ENCODE data around the gene DNAJC15. TPM values are rescaled to one million over a fixed set of nuclear protein-coding genes. Genes with fewer than 3 reads are reported as not detected.

The DNAJC15 gene
- total RNA-seq, 2 donors from 2014 or later: 29.7 to 46.9 TPM

DNA sequence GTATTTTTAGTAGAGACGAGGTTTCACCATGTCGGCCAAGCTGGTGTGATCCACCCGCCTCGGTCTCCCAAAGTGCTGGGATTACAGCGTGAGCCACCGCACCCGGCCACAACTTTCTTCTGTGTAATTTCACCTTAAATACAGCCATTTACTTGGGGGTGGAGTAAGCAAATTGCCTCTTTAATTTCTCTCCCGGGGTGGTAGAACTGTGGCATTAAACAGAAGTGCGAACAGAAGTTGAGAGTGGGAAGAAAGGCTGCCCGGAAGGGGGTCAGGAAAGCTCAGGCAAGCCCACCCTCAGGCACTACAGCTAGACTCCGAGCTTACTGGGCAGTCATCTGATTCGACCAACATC lies 475 bp upstream of the DNAJC15 start:
- WGBS, 2 experiments (ENCODE audit: insufficient coverage in 1 of 2, insufficient read length in 1 of 2): 58 to 62% methylated on average over 9 to 12 of the region's 12 CpGs
- H3K4me3 ChIP-seq (ENCODE audit: low read length): peak overlapping the region; percentile 90
- H3K27me3 ChIP-seq (ENCODE audit: control insufficient read depth, insufficient read depth, low read length, poor library complexity, severe bottlenecking): no peaks in the 10 kb centered on the region
- Mint-ChIP-seq H3K27ac (peak overlapping the region; percentile 95), H3K9me3 (peaks cover 6% of the 10 kb centered on the region), H3K4me1 (peaks cover 13% of the 10 kb centered on the region), H3K36me3 (ENCODE audit: low read depth) (peaks cover 16% of the 10 kb centered on the region), H3K27me3 (ENCODE audit: insufficient read depth) (no peaks in the 10 kb centered on the region), H3K4me3 (peak overlapping the region; percentile 90)
- H3K36me3 ChIP-seq (ENCODE audit: control insufficient read depth, insufficient read depth, low read length): peaks cover under 1% of the 10 kb centered on the region
- no peak for DNase-seq
- H3K9ac ChIP-seq (ENCODE audit: extremely low read depth, low read length, poor library complexity, severe bottlenecking): peak overlapping the region; percentile 68
- no peak for TF ChIP-seq CTCF (conservative IDR thresholded peaks at IDR 0.05)
- peak overlapping the region; percentile 72 for H3K27ac ChIP-seq (ENCODE audit: low read depth, low read length)
- H3K4me1 ChIP-seq (ENCODE audit: control insufficient read depth, insufficient read depth, low read length): peaks cover 3% of the 10 kb centered on the region
- H3K9me3 ChIP-seq (ENCODE audit: control insufficient read depth, low read length): peaks cover 3% of the 10 kb centered on the region

- Mint-ChIP-seq H3K4me1 (peaks cover 14% of the 10 kb centered on the region), H3K36me3 (ENCODE audit: low read depth) (peaks cover 23% of the 10 kb centered on the region), H3K4me3 (no peak overlapping the region), H3K27me3 (ENCODE audit: insufficient read depth) (no peaks in the 10 kb centered on the region), H3K27ac (no peak overlapping the region), H3K9me3 (peaks cover 6% of the 10 kb centered on the region)
- H3K36me3 ChIP-seq (ENCODE audit: control insufficient read depth, insufficient read depth, low read length): peaks cover 8% of the 10 kb centered on the region
- no peaks in the 10 kb centered on the region for H3K4me1 ChIP-seq (ENCODE audit: control insufficient read depth, insufficient read depth, low read length)
- TF ChIP-seq CTCF (conservative IDR thresholded peaks at IDR 0.05): no peak
- H3K9me3 ChIP-seq (ENCODE audit: control insufficient read depth, low read length): peaks cover 3% of the 10 kb centered on the region
- no peak overlapping the region for H3K9ac ChIP-seq (ENCODE audit: extremely low read depth, low read length, poor library complexity, severe bottlenecking)
- 89% methylated on average over 2 of the region's 2 CpGs; no CpG with 5 or more reads in 1 of the 2 experiments for WGBS, 2 experiments (ENCODE audit: insufficient coverage in 1 of 2, insufficient read length in 1 of 2)
- no peak overlapping the region for H3K4me3 ChIP-seq (ENCODE audit: low read length)
- DNase-seq: no peak
- H3K27ac ChIP-seq (ENCODE audit: low read depth, low read length): no peak overlapping the region
- H3K27me3 ChIP-seq (ENCODE audit: control insufficient read depth, insufficient read depth, low read length, poor library complexity, severe bottlenecking): no peaks in the 10 kb centered on the region
Measured at GRCh38 chr13:43026262-43026661, 2.9 kb downstream of the DNAJC15 start.

GRCh38 chr13:43030548-43030947 lies 7.2 kb downstream of the DNAJC15 start:
- Histone ChIP-seq H3K27me3 (ENCODE audit: control insufficient read depth, insufficient read depth, low read length, poor library complexity, severe bottlenecking) (no peaks in the 10 kb centered on the region), H3K4me3 (ENCODE audit: low read length) (no peak overlapping the region), H3K27ac (ENCODE audit: low read depth, low read length) (no peak overlapping the region), H3K36me3 (ENCODE audit: control insufficient read depth, insufficient read depth, low read length) (peaks cover 15% of the 10 kb centered on the region), H3K9ac (ENCODE audit: extremely low read depth, low read length, poor library complexity, severe bottlenecking) (no peak overlapping the region), H3K4me1 (ENCODE audit: control insufficient read depth, insufficient read depth, low read length) (no peaks in the 10 kb centered on the region), H3K9me3 (ENCODE audit: control insufficient read depth, low read length) (peaks cover 13% of the 10 kb centered on the region)
- no peaks in the 10 kb centered on the region for H3K27me3 Mint-ChIP-seq (ENCODE audit: insufficient read depth)
- peaks cover 8% of the 10 kb centered on the region for H3K9me3 Mint-ChIP-seq
- H3K36me3 Mint-ChIP-seq (ENCODE audit: low read depth): peaks cover 46% of the 10 kb centered on the region
- DNase-seq: no peak
- no peak overlapping the region for H3K27ac Mint-ChIP-seq
- TF ChIP-seq CTCF (conservative IDR thresholded peaks at IDR 0.05): no peak
- 91 to 100% methylated on average over 2 to 4 of the region's 4 CpGs for WGBS, 2 experiments (ENCODE audit: insufficient coverage in 1 of 2, insufficient read length in 1 of 2)
- no peak overlapping the region for H3K4me3 Mint-ChIP-seq
- H3K4me1 Mint-ChIP-seq: peaks cover 12% of the 10 kb centered on the region

All from endodermal cell (in vitro differentiated cells).